ENCODE data around the gene NEK8. TPM values are rescaled to one million over a fixed set of nuclear protein-coding genes. Genes with fewer than 3 reads are reported as not detected.

NEK8 gene
- total RNA-seq, 2 experiments from 2014 or later: 4.7 to 5.2 TPM

DNA sequence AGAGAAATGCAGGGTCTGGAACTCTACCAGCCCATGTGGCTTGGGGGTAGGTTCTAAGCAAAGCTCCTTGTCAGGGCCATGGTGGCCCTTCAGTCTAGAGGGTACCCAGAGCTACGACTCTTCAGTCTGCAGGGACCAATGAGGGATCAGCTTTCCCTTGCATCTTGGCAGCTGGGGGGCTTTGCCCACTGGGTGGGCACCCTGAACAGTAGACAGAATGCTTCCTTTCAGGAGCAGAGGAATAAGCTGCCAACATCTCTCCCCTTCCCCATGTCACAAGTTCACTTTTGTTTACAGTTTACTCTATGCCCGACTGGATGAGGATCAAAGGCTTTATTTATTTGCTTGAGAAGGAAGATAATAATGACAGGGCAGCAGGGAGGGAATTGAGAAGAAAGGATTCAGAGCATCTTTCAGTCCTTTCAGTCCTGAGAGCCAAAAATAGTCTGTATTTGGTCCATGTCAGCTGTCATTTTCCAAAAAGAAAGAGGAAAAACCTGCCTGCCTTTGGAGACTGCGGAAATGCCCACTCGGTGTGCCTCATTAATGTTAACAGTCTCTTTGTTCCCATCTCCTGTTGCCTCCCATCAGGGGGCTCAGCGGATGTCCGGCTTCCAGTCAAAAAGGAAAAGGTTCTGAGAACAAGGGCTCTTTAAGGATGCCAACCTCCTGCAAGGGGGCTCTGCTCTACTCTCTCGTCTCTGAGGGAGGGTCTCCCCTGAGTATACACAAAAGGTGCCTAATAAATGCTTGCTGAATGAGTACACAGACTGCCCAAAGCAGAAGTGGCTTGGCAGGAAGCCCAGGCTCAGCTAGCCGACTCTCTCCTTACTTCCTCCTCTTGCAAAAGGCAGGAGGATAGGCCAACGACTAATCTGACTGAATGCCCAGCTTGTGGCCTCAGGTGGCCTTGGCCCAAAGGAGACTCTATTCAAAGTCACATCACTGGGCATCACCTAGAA lies 32.3 kb downstream of the NEK8 start:
- no peaks in the 10 kb centered on the region for H3K27me3 ChIP-seq (ENCODE audit: control insufficient read depth in 1 of 2, insufficient read depth in 2 of 2, low read length in 2 of 2)

DNA sequence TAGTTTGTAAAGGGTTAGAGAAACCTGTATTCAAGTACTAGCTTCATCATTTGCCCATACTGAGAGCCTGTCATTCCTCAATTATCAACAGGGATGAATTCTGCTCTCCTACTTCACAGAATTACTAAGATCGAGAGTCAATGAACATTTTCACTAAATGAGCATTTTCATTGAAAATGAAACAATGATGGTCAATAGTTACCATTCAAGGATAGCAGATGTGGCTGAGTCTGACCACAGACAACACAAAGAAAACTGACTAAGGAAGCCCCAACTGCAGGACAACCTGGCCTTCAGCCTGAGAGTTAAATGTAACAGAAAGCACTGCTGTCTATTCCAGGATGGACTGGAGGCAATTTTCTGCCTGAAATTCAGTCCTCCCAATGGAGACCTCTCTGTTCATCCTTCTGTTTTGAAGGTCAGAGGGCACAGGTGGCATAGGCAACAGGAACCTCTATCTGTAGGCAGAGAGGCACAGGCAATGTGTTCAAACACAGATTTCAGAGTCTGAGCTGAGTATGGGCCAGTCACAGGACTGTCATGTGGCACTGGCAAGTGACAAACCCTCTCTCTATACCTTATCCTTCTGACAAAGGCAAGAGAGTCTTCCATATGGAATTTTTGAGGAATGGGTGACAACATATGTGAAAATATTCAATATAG lies 34.7 kb downstream of the NEK8 start:
- Histone ChIP-seq H3K9me3 (ENCODE audit: control insufficient read depth in 1 of 2, insufficient read depth in 1 of 2, low read length in 2 of 2) (no peaks in the 10 kb centered on the region), H3K27me3 (ENCODE audit: control insufficient read depth in 1 of 2, insufficient read depth in 2 of 2, low read length in 2 of 2) (no peaks in the 10 kb centered on the region), H3K4me1 (ENCODE audit: insufficient read depth, low read length) (no peaks in the 10 kb centered on the region), H3K4me3 (ENCODE audit: low read length) (no peak overlapping the region), H3K36me3 (ENCODE audit: insufficient read depth, low read length) (peaks cover 55% of the 10 kb centered on the region), H3K27ac (ENCODE audit: low read depth in 1 of 2, low read length in 2 of 2) (no peak overlapping the region)
- Mint-ChIP-seq H3K36me3 (ENCODE audit: low read depth) (peaks cover 53% of the 10 kb centered on the region), H3K27ac (peak overlapping the region; percentile 7), H3K27me3 (no peaks in the 10 kb centered on the region), H3K4me3 (no peak overlapping the region), H3K9me3 (no peaks in the 10 kb centered on the region), H3K4me1 (ENCODE audit: low read depth) (peaks cover 8% of the 10 kb centered on the region)
- POLR2A ChIA-PET: interaction anchor here (0.6 to 2.3 kb wide), 9 partner anchors 20 to 190 kb away, joined by 3 to 31 read pairs (median 7); partner anchors contain the start of genes FAM222B, FLOT2, NEK8 and TLCD1
- peak; percentile 32 for ATAC-seq (ENCODE audit: poor library complexity)
- TF ChIP-seq, protein P1, sequence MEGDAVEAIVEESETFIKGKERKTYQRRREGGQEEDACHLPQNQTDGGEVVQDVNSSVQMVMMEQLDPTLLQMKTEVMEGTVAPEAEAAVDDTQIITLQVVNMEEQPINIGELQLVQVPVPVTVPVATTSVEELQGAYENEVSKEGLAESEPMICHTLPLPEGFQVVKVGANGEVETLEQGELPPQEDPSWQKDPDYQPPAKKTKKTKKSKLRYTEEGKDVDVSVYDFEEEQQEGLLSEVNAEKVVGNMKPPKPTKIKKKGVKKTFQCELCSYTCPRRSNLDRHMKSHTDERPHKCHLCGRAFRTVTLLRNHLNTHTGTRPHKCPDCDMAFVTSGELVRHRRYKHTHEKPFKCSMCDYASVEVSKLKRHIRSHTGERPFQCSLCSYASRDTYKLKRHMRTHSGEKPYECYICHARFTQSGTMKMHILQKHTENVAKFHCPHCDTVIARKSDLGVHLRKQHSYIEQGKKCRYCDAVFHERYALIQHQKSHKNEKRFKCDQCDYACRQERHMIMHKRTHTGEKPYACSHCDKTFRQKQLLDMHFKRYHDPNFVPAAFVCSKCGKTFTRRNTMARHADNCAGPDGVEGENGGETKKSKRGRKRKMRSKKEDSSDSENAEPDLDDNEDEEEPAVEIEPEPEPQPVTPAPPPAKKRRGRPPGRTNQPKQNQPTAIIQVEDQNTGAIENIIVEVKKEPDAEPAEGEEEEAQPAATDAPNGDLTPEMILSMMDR (IDR thresholded peaks at IDR 0.05): no peak
- CTCF ChIA-PET: interaction anchor here (0.6 to 6.6 kb wide), 47 partner anchors 9 to 354 kb away, joined by 3 to 70 read pairs (median 4); partner anchors contain the start of genes DHRS13, FAM222B, FLOT2 and NEK8
- intact Hi-C loops (cut with DNase I, micrococcal nuclease): loop anchor here (1.0 to 10.0 kb wide), 8 partner anchors 36 to 352 kb away; partner anchors contain the start of genes NEK8 (in 2 of the 2), TLCD1 (in 2 of the 2), DHRS13 (in 1 of the 2) and FAM222B (in 1 of the 2)
- DNase-seq: no peak

More for the DNA sequence above, 32.3 kb downstream of the NEK8 start:
- Histone ChIP-seq H3K4me3 (ENCODE audit: low read length) (no peak overlapping the region), H3K36me3 (ENCODE audit: insufficient read depth, low read length) (peaks cover 57% of the 10 kb centered on the region), H3K9me3 (ENCODE audit: control insufficient read depth in 1 of 2, insufficient read depth in 1 of 2, low read length in 2 of 2) (no peaks in the 10 kb centered on the region), H3K4me1 (ENCODE audit: insufficient read depth, low read length) (no peaks in the 10 kb centered on the region), H3K27ac (ENCODE audit: low read depth in 1 of 2, low read length in 2 of 2) (no peak overlapping the region)
- ChIA-PET CTCF (interaction anchor here (1.3 to 6.6 kb wide), 2 partner anchors 11 to 34 kb away, joined by 4 to 70 read pairs; partner anchors contain the start of genes NEK8 and TLCD1), POLR2A (interaction anchor here (1.4 kb wide), 1 partner anchor 81 kb away, joined by 3 read pairs; the partner anchor contains the start of gene FAM222B)
- Mint-ChIP-seq H3K27ac (no peak overlapping the region), H3K9me3 (no peaks in the 10 kb centered on the region), H3K36me3 (ENCODE audit: low read depth) (peaks cover 70% of the 10 kb centered on the region), H3K27me3 (no peaks in the 10 kb centered on the region), H3K4me3 (no peak overlapping the region), H3K4me1 (ENCODE audit: low read depth) (peaks cover 8% of the 10 kb centered on the region)
- DNase-seq (peak in 1 of 14 experiments; percentile 25), ATAC-seq (ENCODE audit: poor library complexity) (no peak)
- TF ChIP-seq, protein P1 (IDR thresholded peaks at IDR 0.05): no peak
- intact Hi-C loops (cut with DNase I, micrococcal nuclease): loop anchor here (5.0 to 10.0 kb wide), 3 partner anchors 34 to 354 kb away; partner anchors contain the start of genes NEK8 (in 2 of the 2), TLCD1 (in 2 of the 2) and DHRS13 (in 1 of the 2)

DNA sequence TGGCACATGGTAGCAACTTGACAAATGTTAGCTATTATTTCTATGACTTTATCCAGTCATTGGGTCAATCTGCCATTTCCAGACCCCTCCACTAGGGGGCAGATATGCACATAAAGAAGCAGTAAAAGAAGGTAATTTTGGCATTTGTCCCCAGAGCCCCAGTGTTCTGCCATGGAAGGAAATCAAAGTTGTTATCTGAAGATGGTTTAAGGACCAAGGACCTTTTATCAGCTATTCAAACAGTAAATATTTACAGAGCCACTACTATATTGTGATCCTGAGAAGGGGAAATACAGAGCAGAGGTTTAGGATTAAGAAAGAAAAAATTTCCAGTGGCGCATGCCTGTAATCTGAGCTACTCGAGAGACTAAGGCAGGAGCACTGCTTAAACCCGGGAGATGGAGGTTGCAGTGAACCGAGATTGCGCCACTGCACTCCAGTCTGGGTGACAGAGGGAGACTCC lies 35.2 kb downstream of the NEK8 start:
- H3K27ac Mint-ChIP-seq: peak overlapping the region; percentile 7
- ChIA-PET CTCF (interaction anchor here (0.6 to 6.6 kb wide), 48 partner anchors 9 to 353 kb away, joined by 3 to 70 read pairs (median 4); partner anchors contain the start of genes DHRS13, FAM222B, FLOT2 and NEK8), POLR2A (interaction anchor here (0.6 to 2.3 kb wide), 11 partner anchors 21 to 190 kb away, joined by 3 to 31 read pairs (median 5); partner anchors contain the start of genes FAM222B, FLOT2, NEK8 and RPL23A)

More for the DNA sequence above, 35.2 kb downstream of the NEK8 start:
- Histone ChIP-seq H3K27me3 (ENCODE audit: control insufficient read depth in 1 of 2, insufficient read depth in 2 of 2, low read length in 2 of 2) (no peaks in the 10 kb centered on the region), H3K36me3 (ENCODE audit: insufficient read depth, low read length) (peaks cover 49% of the 10 kb centered on the region), H3K4me1 (ENCODE audit: insufficient read depth, low read length) (no peaks in the 10 kb centered on the region), H3K4me3 (ENCODE audit: low read length) (no peak overlapping the region), H3K27ac (ENCODE audit: low read depth in 1 of 2, low read length in 2 of 2) (no peak overlapping the region), H3K9me3 (ENCODE audit: control insufficient read depth in 1 of 2, insufficient read depth in 1 of 2, low read length in 2 of 2) (no peaks in the 10 kb centered on the region)
- DNase-seq (peak; percentile 61 to 85 (median 76)), ATAC-seq (ENCODE audit: poor library complexity) (peak; percentile 89)
- intact Hi-C loops (cut with DNase I, micrococcal nuclease): loop anchor here (1.0 to 10.0 kb wide), 8 partner anchors 37 to 351 kb away; partner anchors contain the start of genes NEK8 (in 2 of the 2), TLCD1 (in 2 of the 2), DHRS13 (in 1 of the 2) and FAM222B (in 1 of the 2)
- H3K36me3 Mint-ChIP-seq (ENCODE audit: low read depth): peaks cover 47% of the 10 kb centered on the region
- H3K27me3 Mint-ChIP-seq: no peaks in the 10 kb centered on the region
- no peaks in the 10 kb centered on the region for H3K9me3 Mint-ChIP-seq
- no peak overlapping the region for H3K4me3 Mint-ChIP-seq
- TF ChIP-seq, protein P1 (IDR thresholded peaks at IDR 0.05): peak; percentile 97
- H3K4me1 Mint-ChIP-seq (ENCODE audit: low read depth): peaks cover 8% of the 10 kb centered on the region
